Forelimb muscle (tissue), 1 donor: ENCODE results near the gene LRRC17. TPM values are rescaled to one million over a fixed set of nuclear protein-coding genes. Genes with fewer than 3 reads are reported as not detected.
A peak's percentile ranks its signal among the peaks of the same experiment; 100 is the strongest.
"Not testable (repeated sequence)": the region's sequence is repeated elsewhere in the genome, so short reads cannot be mapped to it uniquely, and the experiment has no call there.

Experiments used
- DNase-seq: peaks from one replicate; pipeline ENCODE4 v3.0.0-alpha.2; 2013; ENCODE audit warnings: low read depth
- polyA plus RNA-seq: library from polyadenylated mRNA; unstranded; fragments of 120-200 nt; gene quantifications from one replicate; pipeline ENCODE4 v1.2.1, GENCODE V29; 2013; ENCODE audit not compliant: insufficient read length

LRRC17 gene
- polyA plus RNA-seq, 1 donor: 28.5 TPM

DNA sequence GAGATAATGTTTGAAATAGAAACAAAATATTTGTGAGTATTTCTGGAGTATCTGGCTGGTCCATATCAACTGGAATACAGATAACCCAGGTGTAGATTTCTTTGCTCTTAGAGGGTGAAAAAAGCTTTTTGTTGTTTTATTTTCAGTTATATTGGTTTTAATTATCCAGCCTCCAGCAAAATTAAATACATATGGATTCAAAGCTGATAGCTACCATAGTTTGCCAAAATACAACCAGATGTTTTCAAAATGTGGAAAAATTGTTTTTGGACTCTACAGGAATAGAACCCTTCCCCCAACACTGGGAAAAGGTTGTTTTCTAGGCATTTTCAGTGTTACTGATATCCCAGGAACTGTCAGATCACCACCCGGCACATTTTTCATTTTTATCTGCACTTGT, 30.1 kb downstream of the LRRC17 start:
- peak; percentile 32 for DNase-seq

DNA sequence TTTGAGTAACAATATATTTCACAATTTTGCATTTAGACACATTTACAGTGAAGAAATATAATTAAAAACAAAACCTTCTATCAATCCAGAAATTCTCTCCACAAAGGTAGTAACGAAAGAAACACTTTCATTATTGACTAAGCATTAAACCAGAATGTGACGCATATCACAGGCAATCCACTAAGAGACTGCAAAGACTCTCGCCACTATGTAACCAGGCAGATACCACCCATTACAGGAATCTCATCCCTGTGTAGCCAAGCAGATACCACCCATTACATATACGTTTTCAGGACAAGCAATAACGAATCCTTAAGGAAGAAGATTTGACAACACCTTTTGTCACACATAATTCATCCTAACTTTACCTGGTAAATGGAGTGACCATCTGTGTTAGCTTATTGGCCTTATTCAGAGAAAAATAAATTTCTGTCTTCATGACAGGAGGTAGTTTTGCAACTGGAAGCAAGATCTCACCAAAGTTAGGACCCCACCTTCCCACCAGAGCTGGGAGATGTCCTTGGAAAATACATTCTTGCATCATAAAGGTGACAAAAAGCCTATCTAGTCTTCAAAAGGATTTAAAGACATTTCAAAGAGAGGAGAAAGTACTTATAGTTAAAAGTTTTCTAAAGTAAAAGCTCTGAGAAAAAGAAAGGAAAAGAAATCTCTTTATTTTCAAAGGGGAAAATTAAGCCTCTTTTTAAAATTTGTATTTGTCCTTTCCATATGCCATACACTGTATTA, 30.8 kb downstream of the LRRC17 start:
- DNase-seq: no peak

DNA sequence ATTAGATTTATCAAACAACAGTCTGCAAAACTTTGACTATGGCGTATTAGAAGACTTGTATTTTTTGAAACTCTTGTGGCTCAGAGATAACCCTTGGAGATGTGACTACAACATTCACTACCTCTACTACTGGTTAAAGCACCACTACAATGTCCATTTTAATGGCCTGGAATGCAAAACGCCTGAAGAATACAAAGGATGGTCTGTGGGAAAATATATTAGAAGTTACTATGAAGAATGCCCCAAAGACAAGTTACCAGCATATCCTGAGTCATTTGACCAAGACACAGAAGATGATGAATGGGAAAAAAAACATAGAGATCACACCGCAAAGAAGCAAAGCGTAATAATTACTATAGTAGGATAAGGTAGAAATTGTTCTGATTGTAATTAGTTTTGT, 31.4 kb downstream of the LRRC17 start:
- DNase-seq: no peak

DNA sequence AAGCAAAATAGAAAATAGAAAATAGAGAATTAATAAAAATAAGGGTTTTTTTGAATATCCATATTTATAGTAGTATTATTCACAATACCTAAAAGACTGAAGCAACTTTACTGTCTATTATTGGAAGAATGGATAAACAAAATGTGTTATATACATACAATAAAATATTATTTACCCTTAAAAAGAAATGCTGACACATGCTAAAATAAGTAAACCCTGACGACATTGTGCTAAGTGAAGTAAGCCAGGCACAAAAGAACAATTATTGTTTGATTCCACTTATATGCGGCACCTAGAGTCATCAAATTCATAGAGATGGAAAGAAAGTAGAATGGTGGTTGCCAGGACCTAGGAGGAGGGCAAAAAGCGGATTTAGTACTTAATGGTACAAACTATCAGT, 39.0 kb downstream of the LRRC17 start:
- DNase-seq: no peak

DNA sequence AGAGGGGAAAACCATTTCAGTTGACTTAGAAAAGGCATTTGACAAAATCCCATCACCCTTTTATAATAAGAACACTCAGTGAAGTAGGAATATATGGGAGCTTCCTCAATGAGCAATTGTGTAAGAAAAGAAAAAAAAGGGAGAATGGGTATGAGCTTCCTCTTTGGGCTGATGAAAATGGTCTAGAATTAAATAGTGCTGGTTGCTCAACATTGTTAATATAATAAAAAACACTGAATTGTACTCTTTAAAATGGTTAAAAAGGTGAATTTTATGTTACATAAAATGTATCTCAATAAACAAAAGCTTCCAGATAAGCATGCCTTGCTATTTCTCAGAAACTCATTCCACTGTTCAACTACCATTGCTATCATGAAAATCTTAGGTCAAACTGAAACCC, 40.6 kb downstream of the LRRC17 start:
- DNase-seq: no peak

DNA sequence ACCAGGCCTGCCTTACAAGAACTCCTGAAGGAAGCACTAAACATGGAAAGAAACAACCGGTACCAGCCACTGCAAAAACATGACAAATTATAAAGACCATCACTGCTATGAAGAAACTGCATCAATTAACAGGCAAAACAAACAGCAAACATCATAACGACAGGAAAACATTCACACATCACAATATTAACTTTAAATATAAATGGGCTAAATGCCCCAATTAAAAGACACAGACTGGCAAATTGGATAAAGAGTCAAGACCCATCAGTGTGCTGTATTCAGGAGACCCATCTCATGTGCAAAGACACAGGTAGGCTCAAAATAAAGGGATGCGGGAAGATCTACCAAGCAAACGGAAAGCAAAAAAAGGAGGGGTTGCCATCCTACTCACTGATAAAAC, 41.6 kb downstream of the LRRC17 start:
- not testable (repeated sequence) for DNase-seq

DNA sequence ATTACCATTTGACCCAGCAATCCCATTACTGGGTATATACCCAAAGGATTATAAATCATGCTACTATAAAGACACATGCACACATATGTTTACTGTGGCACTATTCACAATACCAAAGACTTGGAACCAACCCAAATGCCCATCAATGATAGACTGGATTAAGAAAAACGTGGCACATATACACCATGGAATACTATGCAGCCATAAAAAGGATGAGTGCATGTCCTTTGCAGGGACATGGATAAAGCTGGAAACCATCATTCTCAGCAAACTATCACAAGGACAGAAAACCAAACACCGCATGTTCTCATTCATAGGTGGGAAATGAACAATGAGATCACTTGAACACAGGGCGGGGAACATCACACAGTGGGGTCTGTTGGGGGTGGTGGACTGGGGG, 45.2 kb downstream of the LRRC17 start:
- not testable (repeated sequence) for DNase-seq

DNA sequence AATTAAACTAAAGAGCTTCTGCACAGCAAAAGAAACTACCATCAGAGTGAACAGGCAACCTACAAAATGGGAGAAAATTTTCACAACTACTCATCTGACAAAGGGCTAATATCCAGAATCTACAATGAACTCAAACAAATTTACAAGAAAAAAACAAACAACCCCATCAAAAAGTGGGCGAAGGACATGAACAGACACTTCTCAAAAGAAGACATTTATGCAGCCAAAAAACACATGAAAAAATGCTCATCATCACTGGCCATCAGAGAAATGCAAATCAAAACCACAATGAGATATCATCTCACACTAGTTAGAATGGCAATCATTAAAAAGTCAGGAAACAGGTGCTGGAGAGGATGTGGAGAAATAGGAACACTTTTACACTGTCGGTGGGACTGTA, 49.2 kb downstream of the LRRC17 start:
- not testable (repeated sequence) for DNase-seq

DNA sequence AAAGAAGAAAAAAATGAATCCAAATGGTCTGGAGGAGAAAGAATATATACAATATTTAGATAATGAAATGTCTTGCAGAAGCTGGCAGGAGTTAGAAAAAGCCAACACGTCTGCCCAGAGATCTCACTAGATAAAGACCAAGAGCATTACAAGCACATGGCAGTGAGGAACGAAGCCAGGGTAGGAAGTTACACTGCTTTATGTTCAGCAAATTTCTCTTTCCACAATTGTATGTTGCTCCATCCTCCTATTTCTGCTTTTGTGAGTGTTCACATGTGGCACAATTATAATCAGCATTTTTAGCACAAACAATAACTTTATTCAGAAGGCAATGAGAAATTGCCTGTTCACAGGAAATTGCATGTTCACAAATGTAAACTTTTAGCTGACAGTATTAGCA, 53.7 kb downstream of the LRRC17 start:
- DNase-seq: no peak

DNA sequence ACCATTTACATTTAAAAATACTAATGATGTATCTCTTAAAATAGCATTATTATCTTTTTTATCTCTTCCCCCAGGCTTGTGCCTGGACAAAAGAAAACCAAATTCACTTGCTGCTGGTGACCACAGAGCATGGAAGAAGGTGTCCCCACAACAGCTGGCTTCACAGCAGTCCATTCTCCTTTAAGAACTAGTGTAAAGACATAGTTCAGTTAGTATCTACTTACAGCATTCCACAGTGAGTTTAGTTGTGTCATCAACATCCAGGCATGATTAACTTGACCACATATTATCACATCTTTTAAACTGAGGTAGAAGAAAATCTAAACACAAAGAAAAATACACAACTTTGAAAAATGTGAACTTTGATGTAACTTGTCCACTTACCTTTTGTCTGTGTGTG, 55.0 kb downstream of the LRRC17 start:
- DNase-seq: no peak

DNA sequence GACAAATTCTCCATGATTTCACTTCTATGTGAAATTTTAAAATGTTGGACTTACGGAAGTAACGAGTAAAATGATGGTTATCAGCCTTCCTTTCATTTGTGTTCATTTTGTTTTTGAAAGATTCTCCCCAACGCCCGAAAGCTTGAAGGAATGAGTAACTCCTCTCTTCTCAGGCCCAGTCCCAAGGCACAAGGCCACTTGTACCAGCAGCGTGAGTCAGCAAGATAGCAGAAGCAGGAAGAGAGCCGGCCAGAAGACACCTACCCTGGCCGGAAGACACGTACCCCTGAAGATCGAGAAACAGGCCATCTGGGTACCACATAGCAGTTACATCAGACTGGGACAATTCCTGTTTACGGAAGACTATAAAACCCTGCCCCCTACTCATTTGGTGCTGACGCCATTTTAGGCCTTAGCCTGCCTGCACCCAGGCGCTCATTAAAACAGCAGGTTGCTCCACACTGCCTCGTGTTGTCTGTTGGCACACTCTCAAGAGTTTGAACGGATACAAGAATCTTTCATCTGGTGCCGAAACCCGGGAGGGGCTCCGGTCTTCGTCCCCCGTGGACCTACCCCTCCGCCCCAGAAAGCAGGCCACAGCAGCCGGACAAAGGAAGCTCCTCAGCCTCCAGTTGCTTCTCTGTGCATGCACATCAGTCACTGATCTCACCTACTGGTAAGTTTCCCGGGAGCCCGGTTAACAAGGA, 60.4 kb downstream of the LRRC17 start:
- no peak for DNase-seq

DNA sequence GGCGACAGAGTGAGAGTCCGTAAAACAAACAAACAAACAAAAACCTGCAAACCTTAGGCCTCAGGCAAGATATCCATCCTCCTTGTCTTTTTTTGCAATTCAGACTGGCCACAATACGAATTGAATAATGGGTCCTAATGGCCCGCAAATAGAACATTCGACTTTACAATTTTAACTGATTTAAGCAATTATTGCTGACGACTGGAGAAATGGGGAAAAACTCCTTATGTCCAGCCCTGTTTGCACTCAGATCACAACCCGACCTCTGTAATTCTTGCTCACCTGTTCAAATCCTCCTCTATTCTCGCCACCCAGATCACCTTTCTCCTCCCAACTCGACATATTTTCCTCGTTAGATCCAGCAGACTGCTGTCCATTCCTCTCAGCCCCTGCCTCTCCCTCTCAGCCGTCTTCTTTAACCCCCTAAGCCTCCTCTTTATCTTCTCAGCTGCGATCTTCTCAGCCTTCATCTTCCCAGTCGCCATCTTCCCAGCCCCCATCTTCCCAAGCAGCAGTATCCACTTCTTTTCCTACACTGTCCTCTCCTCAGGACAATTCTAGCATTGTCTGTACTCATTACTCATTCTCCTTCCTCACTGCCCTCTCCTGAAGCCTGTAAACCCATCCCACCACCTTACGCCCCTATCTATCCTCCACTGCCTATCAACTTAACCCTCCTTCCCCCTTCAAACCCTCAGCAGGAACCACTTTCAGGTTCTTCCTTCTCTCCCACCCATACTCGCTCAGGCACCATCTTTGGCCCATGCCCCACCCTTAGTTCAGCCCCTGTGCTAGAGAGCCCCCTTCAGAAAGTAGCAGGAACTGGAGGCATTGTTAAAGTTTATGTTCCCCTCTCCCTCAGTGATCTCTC, 61.8 kb downstream of the LRRC17 start:
- no peak for DNase-seq

DNA sequence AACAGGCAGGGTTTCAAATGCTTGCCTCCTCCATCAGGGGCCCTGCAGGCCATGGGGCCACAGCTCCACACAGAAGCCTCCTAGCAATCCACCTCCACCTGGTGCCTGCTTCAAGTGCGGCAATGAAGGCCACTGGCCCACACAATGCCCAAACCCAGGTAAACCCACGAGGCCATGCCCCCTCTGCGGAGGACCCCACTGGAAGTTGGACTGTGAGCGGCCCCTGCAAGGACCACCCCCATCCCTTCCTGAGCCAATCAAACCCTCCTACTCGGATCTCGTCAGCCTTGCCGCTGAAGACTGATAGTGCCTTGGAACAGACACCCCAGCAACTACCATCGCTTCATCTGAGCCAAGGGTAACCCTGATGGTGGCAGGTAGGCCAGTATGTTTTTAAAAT, 63.1 kb downstream of the LRRC17 start:
- DNase-seq: no peak

DNA sequence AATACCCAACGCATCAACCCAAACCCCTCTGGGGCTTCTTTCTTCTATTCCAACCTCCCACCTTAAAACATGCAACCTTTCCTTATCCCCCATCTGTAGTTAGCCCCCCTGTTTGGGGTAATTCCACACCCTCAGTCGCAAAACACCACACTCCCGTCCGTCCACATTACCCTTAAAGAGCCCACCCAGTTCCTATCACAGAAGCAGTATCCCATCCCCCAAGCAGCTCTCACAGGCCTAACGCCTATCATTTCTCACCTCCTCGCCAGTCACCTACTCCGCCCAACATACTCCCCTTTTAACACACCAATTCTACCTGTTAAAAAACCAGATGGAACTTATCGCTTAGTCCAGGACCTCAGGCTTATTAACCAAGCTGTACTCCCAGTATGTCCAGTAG, 63.7 kb downstream of the LRRC17 start:
- DNase-seq: no peak

DNA sequence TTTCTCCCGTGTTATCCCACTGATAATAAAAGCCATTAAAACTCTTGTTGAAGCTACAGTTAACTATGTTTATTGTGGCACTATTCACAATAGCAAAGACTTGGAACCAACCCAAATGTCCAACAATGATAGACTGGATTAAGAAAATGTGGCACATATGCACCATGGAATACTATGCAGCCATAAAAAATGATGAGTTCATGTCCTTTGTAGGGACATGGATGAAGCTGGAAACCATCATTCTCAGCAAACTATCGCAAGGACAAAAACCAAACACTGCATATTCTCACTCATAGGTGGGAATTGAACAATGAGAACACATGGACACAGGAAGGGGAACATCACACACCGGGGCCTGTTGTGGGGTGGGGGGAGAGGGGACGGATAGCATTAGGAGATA, 64.8 kb downstream of the LRRC17 start:
- not testable (repeated sequence) for DNase-seq

DNA sequence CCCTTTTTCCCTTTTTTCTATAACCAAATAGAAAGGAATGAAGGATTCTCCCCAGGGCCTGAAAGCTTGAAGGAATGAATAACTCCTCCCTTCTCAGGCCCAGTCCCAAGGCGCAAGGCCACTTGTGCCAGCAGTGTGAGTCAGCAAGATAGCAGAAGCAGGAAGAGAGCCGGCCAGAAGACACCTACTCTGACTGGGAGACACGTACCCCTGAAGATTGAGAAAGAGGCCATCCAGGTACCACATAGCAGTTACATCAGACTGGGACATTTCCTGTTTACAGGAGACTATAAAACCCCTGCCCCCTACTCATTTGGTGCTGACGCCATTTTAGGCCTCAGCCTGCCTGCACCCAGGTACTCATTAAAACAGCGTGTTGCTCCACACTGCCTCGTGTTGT, 65.5 kb downstream of the LRRC17 start:
- no peak for DNase-seq

DNA sequence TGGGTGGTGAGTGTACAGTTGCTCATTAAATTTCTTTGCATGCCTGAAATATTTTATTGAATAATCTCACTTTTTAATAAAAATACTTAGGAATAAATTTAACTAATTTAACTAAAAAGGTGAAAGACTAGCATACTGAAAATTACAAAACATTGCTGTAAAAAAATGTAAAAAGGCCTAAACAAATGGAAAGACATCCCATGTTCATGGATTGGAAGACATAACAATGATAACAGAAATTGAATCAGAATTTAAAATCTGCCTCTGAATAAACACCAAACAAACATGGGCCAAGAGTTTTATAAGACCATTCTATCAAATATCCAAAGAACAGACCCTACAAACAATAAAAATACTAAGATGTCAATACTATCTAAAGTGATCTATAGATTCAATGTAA, 66.9 kb downstream of the LRRC17 start:
- no peak for DNase-seq

DNA sequence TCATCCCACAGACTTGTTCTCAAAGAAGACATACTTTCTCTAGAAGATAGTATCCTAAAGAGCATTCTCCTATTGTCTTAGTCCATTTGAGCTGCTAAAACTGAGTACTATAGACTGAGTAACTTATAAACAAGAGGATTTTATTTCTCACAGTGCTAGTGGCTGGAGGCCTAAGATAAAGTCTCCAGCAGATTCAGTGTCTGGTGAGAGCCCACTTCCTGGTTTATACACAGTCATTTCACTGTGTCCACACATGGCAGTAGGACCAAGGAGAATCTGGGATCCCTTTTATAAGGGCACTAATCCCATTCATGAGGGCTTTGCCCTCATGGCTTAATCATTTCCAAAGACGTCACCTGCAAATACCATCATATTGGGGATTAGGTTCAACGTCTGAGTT, 68.7 kb downstream of the LRRC17 start:
- no peak for DNase-seq

DNA sequence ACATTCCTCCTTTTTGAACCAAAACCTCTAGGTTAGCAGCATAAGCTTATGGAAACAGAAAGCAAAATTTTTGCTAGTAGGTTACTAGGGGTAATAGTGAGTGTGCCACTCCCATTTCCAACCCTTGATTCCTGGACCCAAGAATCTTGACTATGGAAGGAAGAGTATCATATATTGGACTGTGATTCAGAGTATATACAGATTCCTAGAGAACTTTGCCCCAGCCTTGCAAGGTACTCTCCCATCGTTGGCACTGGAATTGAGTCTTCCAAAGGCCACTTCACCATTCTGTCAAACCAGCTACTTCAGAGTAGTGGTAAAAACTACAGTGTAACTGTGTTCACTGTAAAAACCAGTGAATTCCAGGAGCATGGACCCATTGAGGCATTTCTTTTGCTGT, 69.4 kb downstream of the LRRC17 start:
- no peak for DNase-seq

DNA sequence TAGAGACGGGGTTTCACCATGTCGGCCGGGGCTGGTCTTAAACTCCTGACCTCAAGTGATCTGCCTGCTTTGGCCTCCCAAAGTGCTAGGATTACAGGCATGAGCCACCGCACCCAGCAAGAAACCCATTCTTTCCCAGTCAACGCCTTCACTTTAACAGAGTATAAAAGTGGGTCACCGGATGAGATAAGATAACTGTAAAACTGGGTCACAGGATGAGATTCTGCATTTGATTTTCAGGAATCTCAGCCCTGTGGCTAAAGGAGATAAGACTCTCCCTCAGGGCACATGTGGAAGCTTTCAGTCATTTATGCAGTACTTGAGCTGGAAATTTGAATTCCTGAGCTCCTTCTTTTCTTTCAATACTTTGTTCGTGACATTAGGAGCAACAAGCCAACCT, 70.8 kb downstream of the LRRC17 start:
- no peak for DNase-seq

DNA sequence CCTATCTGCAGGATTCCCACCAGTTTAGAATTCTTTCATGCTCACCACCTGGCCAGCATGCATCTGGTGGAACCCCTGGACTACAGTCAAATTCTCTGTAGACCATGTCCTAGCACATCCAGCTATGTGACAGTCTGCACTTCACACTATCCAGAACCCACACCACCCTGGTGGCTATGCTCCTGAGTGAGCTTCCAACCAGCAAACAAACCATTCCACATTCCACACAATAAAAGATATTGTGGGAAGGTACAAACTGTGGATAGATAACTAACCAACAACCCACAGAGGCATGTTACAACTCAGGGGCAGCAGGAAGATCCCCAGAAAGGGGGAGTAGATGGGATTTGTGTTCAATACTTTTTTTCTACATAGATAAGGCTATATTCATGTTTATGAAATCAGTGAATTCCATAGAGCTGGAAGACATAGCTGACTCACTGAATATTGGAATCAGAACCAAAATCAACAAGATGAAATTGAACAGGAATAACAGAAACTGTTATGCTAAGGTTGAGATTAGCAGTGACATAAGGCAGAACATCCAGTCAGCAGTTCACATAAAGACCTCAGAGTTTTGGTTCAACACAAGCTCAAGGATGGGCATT, 72.5 kb downstream of the LRRC17 start:
- DNase-seq: no peak

DNA sequence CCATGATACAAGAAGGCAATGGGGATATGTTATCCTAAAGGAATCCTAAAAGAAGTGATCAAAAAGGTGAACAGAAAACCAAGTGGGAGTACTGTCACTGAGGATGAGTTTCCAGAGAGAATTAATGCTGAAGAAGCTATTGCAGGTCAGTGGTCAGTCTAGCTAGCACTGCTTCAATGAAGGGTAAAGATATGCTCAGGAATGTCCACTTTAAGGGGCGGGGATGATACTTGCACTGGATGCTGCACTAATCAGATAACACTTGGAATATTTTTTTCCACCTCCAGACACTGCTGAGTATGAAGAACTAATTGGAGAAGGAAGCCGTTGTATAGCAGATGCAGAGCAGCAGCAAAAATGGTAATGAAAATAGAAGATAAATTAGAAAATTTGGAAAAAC, 75.3 kb downstream of the LRRC17 start:
- DNase-seq: no peak
